SK-N-SH treated with all-trans-retinoic acid at 6 μM for 48 hours (cell line): ENCODE results near the gene SLC4A4.

Experiments
- ARNTL ChIP-seq: fragments of 450-650 bp; formaldehyde crosslinking; IDR thresholded peaks from 2 replicates; pipeline ENCODE4 v1.5.0; 2020; ENCODE audit warnings: low read depth, mild to moderate bottlenecking, moderate library complexity, borderline replicate concordance
- CSDC2 ChIP-seq: fragments of 250-450 bp; sonication (Bioruptor Pico); IDR thresholded peaks from 2 replicates; pipeline ENCODE4 v1.5.0; 2020; ENCODE audit warnings: mild to moderate bottlenecking, moderate library complexity
- ESRRG ChIP-seq: fragments of 250-450 bp; sonication (Bioruptor Pico); IDR thresholded peaks from 2 replicates; pipeline ENCODE4 v1.6.1; 2021; ENCODE audit warnings: mild to moderate bottlenecking
- ISL1 ChIP-seq: fragments of 250-450 bp; sonication (Bioruptor Pico); IDR thresholded peaks from 2 replicates; pipeline ENCODE4 v2.1.2; 2022; ENCODE audit warnings: mild to moderate bottlenecking, moderate library complexity
- RARB ChIP-seq: fragments of 250-450 bp; sonication (Bioruptor Pico); IDR thresholded peaks from 2 replicates; pipeline ENCODE4 v1.8.0; 2021; ENCODE audit warnings: mild to moderate bottlenecking, moderate library complexity
- TOX ChIP-seq: fragments of 250-450 bp; sonication (Bioruptor Pico); IDR thresholded peaks from 2 replicates; pipeline ENCODE4 v1.8.0; 2021; ENCODE audit warnings: mild to moderate bottlenecking, moderate library complexity, borderline replicate concordance
- ZFP3 ChIP-seq: fragments of 250-450 bp; sonication (Bioruptor Pico); IDR thresholded peaks from 2 replicates; pipeline ENCODE4 v1.5.0; 2020; ENCODE audit warnings: mild to moderate bottlenecking, moderate library complexity
- ZFP30 ChIP-seq: fragments of 450-650 bp; formaldehyde crosslinking; IDR thresholded peaks from 2 replicates; pipeline ENCODE4 v1.5.0; 2022; ENCODE audit warnings: mild to moderate bottlenecking, moderate library complexity
- ZNF8 ChIP-seq: fragments of 450-650 bp; formaldehyde crosslinking; IDR thresholded peaks from 2 replicates; pipeline ENCODE4 v1.5.0; 2020; ENCODE audit warnings: mild to moderate bottlenecking, moderate library complexity
- TF ChIP-seq, protein P1 (sequence below): fragments of 250-450 bp; sonication (Bioruptor Pico); IDR thresholded peaks from 2 replicates; pipeline ENCODE4 v1.8.0; 2020; ENCODE audit warnings: mild to moderate bottlenecking, moderate library complexity, borderline replicate concordance
- TF ChIP-seq, protein P2 (sequence below): fragments of 250-450 bp; sonication (Bioruptor Pico); IDR thresholded peaks from 2 replicates; pipeline ENCODE4 v1.5.1; 2020; ENCODE audit warnings: low read depth, mild to moderate bottlenecking, moderate library complexity

DNA sequence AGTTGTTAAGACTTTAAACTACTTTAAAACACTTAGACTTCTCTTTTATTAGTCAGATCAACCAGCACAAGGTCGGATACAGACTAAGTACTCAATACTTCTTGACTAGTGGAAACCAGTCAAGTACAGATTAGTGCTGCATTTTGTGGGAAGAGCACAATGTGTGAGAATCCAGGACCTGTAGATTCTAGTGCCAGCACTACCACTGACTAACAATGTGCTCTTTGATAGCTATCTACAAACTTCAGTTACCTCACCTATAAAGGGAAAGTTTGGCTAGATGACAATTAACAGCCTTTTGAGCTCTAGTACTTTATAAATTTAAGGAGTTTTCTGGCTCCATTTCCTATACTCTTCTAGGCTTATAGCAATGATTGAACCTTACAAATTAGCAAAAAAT lies 181.5 kb downstream of the SLC4A4 start:
- TF ChIP-seq ZFP30 (CRISPR knock-in tag) (no peak), ZNF8 (no peak), ISL1 (CRISPR knock-in tag) (no peak), ARNTL (CRISPR knock-in tag) (no peak), ZFP3 (CRISPR knock-in tag) (no peak), RARB (no peak), CSDC2 (no peak), ESRRG (CRISPR knock-in tag) (no peak), TOX (no peak)
- TF ChIP-seq, protein P1, sequence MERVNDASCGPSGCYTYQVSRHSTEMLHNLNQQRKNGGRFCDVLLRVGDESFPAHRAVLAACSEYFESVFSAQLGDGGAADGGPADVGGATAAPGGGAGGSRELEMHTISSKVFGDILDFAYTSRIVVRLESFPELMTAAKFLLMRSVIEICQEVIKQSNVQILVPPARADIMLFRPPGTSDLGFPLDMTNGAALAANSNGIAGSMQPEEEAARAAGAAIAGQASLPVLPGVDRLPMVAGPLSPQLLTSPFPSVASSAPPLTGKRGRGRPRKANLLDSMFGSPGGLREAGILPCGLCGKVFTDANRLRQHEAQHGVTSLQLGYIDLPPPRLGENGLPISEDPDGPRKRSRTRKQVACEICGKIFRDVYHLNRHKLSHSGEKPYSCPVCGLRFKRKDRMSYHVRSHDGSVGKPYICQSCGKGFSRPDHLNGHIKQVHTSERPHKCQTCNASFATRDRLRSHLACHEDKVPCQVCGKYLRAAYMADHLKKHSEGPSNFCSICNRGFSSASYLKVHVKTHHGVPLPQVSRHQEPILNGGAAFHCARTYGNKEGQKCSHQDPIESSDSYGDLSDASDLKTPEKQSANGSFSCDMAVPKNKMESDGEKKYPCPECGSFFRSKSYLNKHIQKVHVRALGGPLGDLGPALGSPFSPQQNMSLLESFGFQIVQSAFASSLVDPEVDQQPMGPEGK (CRISPR knock-in tag) = no peak
- TF ChIP-seq, protein P2, sequence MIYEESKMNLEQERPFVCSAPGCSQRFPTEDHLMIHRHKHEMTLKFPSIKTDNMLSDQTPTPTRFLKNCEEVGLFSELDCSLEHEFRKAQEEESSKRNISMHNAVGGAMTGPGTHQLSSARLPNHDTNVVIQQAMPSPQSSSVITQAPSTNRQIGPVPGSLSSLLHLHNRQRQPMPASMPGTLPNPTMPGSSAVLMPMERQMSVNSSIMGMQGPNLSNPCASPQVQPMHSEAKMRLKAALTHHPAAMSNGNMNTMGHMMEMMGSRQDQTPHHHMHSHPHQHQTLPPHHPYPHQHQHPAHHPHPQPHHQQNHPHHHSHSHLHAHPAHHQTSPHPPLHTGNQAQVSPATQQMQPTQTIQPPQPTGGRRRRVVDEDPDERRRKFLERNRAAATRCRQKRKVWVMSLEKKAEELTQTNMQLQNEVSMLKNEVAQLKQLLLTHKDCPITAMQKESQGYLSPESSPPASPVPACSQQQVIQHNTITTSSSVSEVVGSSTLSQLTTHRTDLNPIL (CRISPR knock-in tag) = no peak
